HFFc6 (cell line): ENCODE results near the gene CAPN1. TPM values are rescaled to one million over a fixed set of nuclear protein-coding genes. Genes with fewer than 3 reads are reported as not detected.

Source experiments
- DNase-seq: peaks from one replicate; pipeline ENCODE4 v3.0.0-alpha.2; 2018
- H3K27ac Mint-ChIP-seq: 2 replicates; pipeline ENCODE4 v1.8.0; 2020; ENCODE audit warnings: mild to moderate bottlenecking, mixed read lengths
- H3K27me3 Mint-ChIP-seq: 2 replicates; pipeline ENCODE4 v1.8.0; 2021; ENCODE audit warnings: mild to moderate bottlenecking, moderate library complexity, mixed read lengths; ENCODE audit not compliant: insufficient read depth
- H3K36me3 Mint-ChIP-seq: 2 replicates; pipeline ENCODE4 v1.8.0; 2021; ENCODE audit warnings: low read depth, mixed read lengths
- H3K4me1 Mint-ChIP-seq: 2 replicates; pipeline ENCODE4 v1.8.0; 2020; ENCODE audit warnings: low read depth, mixed read lengths
- H3K4me3 Mint-ChIP-seq: 2 replicates; pipeline ENCODE4 v1.8.0; 2020; ENCODE audit warnings: mild to moderate bottlenecking, moderate library complexity, mixed read lengths
- H3K9me3 Mint-ChIP-seq: 2 replicates; pipeline ENCODE4 v1.8.0; 2020; ENCODE audit warnings: mild to moderate bottlenecking, mixed read lengths
- total RNA-seq, 6 experiments: library from RNA; stranded (reverse); fragmentation: NEBNext Ultra II Directional; extraction: Animal tissue kit (Norgen Biotek cat#: 25700); gene quantifications; 2 replicates in 1 of 6; 3 replicates in 5 of 6; pipeline ENCODE4 v1.2.3, GENCODE V29; 2021
- TF ChIP-seq, protein P1 (sequence below): fragments of 200-600 bp; sonication (generic); IDR thresholded peaks from 2 replicates; pipeline ENCODE4 v1.5.0; 2021; ENCODE audit warnings: antibody characterized with exemption, mild to moderate bottlenecking

CAPN1 gene
- total RNA-seq, 6 experiments from 2014 or later, result 203 to 271 (median 231) TPM

DNA sequence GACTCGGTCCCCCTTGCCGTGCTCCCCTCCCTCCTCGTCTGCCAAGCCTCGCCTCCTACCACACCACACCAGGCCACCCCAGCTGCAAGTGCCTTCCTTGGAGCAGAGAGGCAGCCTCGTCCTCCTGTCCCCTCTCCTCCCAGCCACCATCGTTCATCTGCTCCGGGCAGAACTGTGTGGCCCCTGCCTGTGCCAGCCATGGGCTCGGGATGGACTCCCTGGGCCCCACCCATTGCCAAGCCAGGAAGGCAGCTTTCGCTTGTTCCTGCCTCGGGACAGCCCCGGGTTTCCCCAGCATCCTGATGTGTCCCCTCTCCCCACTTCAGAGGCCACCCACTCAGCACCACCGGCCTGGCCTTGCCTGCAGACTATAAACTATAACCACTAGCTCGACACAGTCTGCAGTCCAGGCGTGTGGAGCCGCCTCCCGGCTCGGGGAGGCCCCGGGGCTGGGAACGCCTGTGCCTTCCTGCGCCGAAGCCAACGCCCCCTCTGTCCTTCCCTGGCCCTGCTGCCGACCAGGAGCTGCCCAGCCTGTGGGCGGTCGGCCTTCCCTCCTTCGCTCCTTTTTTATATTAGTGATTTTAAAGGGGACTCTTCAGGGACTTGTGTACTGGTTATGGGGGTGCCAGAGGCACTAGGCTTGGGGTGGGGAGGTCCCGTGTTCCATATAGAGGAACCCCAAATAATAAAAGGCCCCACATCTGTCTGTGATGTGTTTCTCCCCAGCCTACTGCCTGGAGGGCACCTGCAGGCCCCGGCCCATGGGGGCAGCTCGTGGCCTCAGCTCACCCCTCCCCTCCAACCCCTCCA is 29.8 kb downstream of the CAPN1 start:
- TF ChIP-seq, protein P1, sequence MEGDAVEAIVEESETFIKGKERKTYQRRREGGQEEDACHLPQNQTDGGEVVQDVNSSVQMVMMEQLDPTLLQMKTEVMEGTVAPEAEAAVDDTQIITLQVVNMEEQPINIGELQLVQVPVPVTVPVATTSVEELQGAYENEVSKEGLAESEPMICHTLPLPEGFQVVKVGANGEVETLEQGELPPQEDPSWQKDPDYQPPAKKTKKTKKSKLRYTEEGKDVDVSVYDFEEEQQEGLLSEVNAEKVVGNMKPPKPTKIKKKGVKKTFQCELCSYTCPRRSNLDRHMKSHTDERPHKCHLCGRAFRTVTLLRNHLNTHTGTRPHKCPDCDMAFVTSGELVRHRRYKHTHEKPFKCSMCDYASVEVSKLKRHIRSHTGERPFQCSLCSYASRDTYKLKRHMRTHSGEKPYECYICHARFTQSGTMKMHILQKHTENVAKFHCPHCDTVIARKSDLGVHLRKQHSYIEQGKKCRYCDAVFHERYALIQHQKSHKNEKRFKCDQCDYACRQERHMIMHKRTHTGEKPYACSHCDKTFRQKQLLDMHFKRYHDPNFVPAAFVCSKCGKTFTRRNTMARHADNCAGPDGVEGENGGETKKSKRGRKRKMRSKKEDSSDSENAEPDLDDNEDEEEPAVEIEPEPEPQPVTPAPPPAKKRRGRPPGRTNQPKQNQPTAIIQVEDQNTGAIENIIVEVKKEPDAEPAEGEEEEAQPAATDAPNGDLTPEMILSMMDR, result no peak
- no peaks in the 10 kb centered on the region for H3K9me3 Mint-ChIP-seq
- peaks cover 7% of the 10 kb centered on the region for H3K4me1 Mint-ChIP-seq
- H3K27me3 Mint-ChIP-seq, result peaks cover 14% of the 10 kb centered on the region
- no peak for DNase-seq
- peaks cover 16% of the 10 kb centered on the region for H3K36me3 Mint-ChIP-seq
- no peak overlapping the region for H3K4me3 Mint-ChIP-seq
- no peak overlapping the region for H3K27ac Mint-ChIP-seq

DNA sequence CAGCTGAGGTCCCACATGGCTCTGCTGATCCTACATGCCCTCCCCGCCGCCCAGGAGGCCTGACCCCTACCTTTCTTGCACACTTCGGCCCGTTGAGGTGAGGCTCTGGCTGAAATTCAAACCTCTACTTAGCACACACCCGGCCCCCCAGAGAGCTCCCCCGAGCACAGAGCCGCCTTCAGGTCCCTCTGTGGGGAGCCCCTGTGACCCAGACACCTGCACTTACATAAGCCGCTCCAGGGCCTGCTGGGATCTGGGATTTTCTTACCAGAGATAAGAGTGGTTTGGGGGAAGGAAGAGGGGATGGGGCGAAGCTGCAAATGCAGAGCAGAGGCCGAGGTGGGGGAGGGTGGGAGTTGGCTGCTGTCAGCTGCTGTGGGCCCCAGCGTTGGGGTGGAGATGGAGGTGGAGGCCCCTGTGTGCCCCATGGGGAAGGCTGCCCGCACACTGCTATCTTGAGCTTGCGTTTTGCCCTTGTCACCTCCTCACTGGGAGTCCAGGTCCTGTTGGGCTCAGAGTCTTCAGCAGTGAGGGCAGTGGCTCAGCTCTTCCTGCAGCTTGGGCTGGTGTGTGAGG is 30.6 kb downstream of the CAPN1 start:
- peaks cover 14% of the 10 kb centered on the region for H3K27me3 Mint-ChIP-seq
- peaks cover 12% of the 10 kb centered on the region for H3K36me3 Mint-ChIP-seq
- H3K9me3 Mint-ChIP-seq, result no peaks in the 10 kb centered on the region
- no peak overlapping the region for H3K4me3 Mint-ChIP-seq
- H3K27ac Mint-ChIP-seq, result no peak overlapping the region
- TF ChIP-seq, protein P1, result no peak
- H3K4me1 Mint-ChIP-seq, result peaks cover 7% of the 10 kb centered on the region
- DNase-seq, result no peak

DNA sequence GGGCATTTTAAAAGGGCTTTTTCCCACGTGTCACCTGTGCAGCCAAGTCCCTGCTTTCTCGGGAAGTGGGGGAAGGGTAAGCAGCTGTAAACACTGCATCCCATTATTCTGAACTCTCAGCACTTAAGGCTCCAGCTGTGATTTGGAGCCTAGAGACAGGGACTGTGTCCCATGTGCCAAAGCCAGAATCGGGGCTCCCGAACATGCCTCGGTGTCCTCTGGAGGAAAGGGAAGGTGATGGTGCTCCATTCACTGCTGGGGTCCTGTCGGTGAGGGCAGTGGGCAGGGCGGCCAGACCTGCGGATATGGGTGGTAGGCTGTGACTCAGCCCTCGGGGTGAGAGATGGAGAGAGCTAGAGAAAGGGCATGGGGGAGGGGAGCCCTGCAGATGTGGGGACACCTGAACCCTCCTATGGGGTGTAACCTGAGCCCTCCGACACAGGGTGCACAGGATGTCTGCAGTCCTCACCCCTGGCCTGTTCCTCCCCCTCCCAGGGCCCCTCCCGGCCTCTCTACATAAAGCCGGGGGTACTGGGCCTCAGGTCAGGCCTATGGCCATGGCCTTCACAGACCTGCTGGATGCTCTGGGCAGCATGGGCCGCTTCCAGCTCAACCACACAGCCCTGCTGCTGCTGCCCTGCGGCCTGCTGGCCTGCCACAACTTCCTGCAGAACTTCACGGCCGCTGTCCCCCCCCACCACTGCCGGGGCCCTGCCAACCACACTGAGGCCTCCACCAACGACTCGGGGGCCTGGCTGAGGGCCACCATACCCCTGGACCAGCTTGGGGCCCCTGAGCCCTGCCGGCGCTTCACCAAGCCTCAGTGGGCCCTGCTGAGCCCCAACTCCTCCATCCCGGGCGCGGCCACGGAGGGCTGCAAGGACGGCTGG is 31.8 kb downstream of the CAPN1 start:
- Mint-ChIP-seq H3K27ac (no peak overlapping the region), H3K36me3 (peaks cover 12% of the 10 kb centered on the region), H3K4me3 (no peak overlapping the region), H3K9me3 (no peaks in the 10 kb centered on the region), H3K27me3 (peaks cover 14% of the 10 kb centered on the region), H3K4me1 (peaks cover 7% of the 10 kb centered on the region)
- no peak for DNase-seq
- TF ChIP-seq, protein P1, result no peak

DNA sequence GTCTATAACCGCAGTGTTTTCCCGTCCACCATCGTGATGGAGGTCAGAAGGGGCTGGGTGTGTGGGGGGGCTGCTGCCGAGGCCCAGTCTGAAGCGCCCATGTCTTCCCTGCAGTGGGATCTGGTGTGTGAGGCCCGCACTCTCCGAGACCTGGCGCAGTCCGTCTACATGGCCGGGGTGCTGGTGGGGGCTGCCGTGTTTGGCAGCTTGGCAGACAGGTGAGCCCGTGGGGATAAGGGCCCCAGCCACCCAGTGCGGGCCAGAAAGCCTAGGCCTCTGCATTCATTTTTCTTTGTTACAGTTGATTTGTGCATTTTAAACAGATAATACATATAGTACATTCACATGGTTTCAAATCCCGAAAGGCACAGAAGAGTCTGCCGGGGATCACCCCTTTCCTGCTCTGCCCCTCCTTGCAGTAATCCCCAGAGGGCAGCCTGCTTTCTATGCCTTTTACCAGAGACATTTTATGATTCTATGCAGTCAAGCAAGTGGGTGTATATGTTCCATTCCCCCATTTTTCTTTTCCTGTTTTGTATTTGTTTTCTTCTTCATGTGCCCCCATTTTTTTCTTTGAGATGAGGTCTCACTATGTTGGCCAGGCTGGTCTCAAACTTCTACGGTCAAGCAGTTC is 32.6 kb downstream of the CAPN1 start:
- Mint-ChIP-seq H3K27me3 (peaks cover 11% of the 10 kb centered on the region), H3K9me3 (no peaks in the 10 kb centered on the region), H3K4me1 (peaks cover 13% of the 10 kb centered on the region), H3K36me3 (peaks cover 7% of the 10 kb centered on the region), H3K27ac (no peak overlapping the region), H3K4me3 (no peak overlapping the region)
- TF ChIP-seq, protein P1, result no peak
- DNase-seq, result no peak

DNA sequence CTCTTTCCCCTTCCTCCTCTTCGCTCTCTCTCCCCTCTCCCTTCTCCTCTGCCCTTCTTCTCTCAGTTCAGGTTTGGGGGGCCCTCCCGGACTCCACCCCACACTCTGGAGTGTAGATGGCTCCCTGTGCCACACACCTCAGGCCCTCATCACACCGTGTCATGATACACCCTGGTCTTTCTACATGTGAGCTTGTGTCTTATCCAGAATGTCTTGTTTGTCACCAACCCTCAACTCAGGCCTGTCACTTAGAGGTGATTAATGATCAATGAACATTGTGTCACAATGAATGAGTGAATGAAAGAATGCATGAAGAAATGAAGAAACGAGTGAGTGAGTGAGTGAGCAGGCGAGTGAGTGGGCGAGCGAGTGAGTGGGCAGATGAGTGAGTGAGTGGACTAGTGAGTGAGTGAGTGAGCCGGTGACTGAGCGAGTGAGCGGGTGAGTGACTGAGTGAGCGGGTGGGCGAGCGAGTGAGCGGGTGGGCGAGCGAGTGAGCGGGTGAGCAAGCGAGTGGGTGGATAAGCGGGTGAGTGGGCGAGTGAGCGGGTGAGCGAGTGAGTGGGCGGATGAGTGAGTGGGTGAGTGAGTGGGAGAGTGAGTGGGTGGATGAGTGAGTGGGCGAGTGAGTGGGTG is 33.8 kb downstream of the CAPN1 start:
- Mint-ChIP-seq H3K9me3 (no peaks in the 10 kb centered on the region), H3K4me1 (peaks cover 25% of the 10 kb centered on the region), H3K27ac (no peak overlapping the region), H3K36me3 (peaks cover 5% of the 10 kb centered on the region), H3K4me3 (peak overlapping the region; percentile 8; the same call in 1 of the 2 replicates), H3K27me3 (peaks cover 11% of the 10 kb centered on the region)
- no peak for DNase-seq
- TF ChIP-seq, protein P1, result no peak
